B cell (primary cell): ENCODE data around the gene TRMU. TPM values are rescaled to one million over a fixed set of nuclear protein-coding genes. Genes with fewer than 3 reads are reported as not detected.

Experiments
- ATAC-seq: fragments of 200-7000 bp; cut with Tn5 transposase; one replicate; pipeline ENCODE4 v1.10.0; 2021; ENCODE audit warnings: low read depth, mild to moderate bottlenecking, moderate number of reproducible peaks, moderate library complexity
- CTCF ChIA-PET: fragments of 350-600 bp; sonication (Branson Sonifier 250); formaldehyde crosslinking; loops from one replicate; lab custom pipeline; 2021; ENCODE audit warnings: antibody characterized with exemption, inconsistent platforms; lab: Charles Lee
- POLR2A ChIA-PET: fragments of 350-600 bp; sonication (Branson Sonifier 250); formaldehyde crosslinking; loops from one replicate; lab custom pipeline; 2021; ENCODE audit warnings: antibody characterized with exemption; lab: Charles Lee
- DNase-seq: peaks from one replicate; pipeline ENCODE4 v3.0.0; 2013
- H2AFZ ChIP-seq: 2 replicates; pipeline ENCODE4 v1.6.1; 2012; ENCODE audit warnings: mild to moderate bottlenecking, low read depth, low read length; ENCODE audit not compliant: insufficient read depth, poor library complexity, severe bottlenecking
- H3K27ac ChIP-seq, 2 donors: 1 replicate in 1 of 2; 2 replicates in 1 of 2; pipeline ENCODE4 v1.5.1; 2012 to 2013; ENCODE audit warnings: low read length in 2 of 2, mild to moderate bottlenecking in 2 of 2, moderate library complexity in 1 of 2
- H3K27me3 ChIP-seq, 4 experiments: fragments of 200-600 bp in 1 of 4; sonication (generic) in 1 of 4; replicated peaks in 1 of 4; 1 replicate in 2 of 4; 2 replicates in 2 of 4; pipeline versions ENCODE4 v1.6.1 to v1.7.0; 2013 to 2016; ENCODE audit warnings: low read length in 3 of 4, mild to moderate bottlenecking in 2 of 4, mixed read lengths in 1 of 4, moderate library complexity in 1 of 4; ENCODE audit not compliant: insufficient read depth in 4 of 4, control insufficient read depth in 3 of 4; ENCODE audit errors: control extremely low read depth in 1 of 4
- H3K36me3 ChIP-seq, 2 experiments: replicated peaks in 1 of 2; 1 replicate in 1 of 2; 2 replicates in 1 of 2; pipeline versions ENCODE4 v1.6.1 to v1.7.1; 2013; ENCODE audit warnings: low read length in 1 of 2; ENCODE audit not compliant: insufficient read depth in 2 of 2, control insufficient read depth in 1 of 2; ENCODE audit errors: control extremely low read depth in 1 of 2, extremely low read depth in 1 of 2
- H3K4me1 ChIP-seq, 2 donors: fragments of 200-600 bp in 1 of 2; sonication (generic) in 1 of 2; 1 replicate in 1 of 2; 2 replicates in 1 of 2; pipeline versions ENCODE4 v1.5.1 to v1.6.1; 2013 to 2017; ENCODE audit warnings: low read length in 2 of 2; ENCODE audit not compliant: control insufficient read depth in 2 of 2, insufficient read depth in 2 of 2
- H3K4me2 ChIP-seq: replicated peaks from 2 replicates; pipeline ENCODE3; 2012; ENCODE audit warnings: mild to moderate bottlenecking, low read depth, low read length; ENCODE audit not compliant: poor library complexity, severe bottlenecking
- H3K4me3 ChIP-seq, 5 experiments: fragments of 200-600 bp in 1 of 5; sonication (generic) in 1 of 5; 1 replicate in 3 of 5; 2 replicates in 2 of 5; pipeline versions ENCODE4 v1.5.1 to v1.7.0; 2011 to 2016; ENCODE audit warnings: low read length in 4 of 5, mild to moderate bottlenecking in 4 of 5, low read depth in 2 of 5, control low read depth in 1 of 5, moderate library complexity in 1 of 5; ENCODE audit not compliant: insufficient read depth in 1 of 5; ENCODE audit errors: control extremely low read depth in 1 of 5, extremely low read depth in 1 of 5
- H3K79me2 ChIP-seq: fragments of 200-600 bp; sonication (generic); one replicate; pipeline ENCODE4 v1.6.0; 2016; ENCODE audit warnings: low read length; ENCODE audit not compliant: control insufficient read depth, insufficient read depth
- H3K9ac ChIP-seq: fragments of 200-600 bp; sonication (generic); 2 replicates; pipeline ENCODE4 v1.6.1; 2017; ENCODE audit warnings: mild to moderate bottlenecking, low read length, moderate library complexity
- H3K9me3 ChIP-seq, 3 donors: one replicate each; pipeline versions ENCODE4 v1.6.1 to v1.7.1; 2013; ENCODE audit warnings: low read length in 2 of 3; ENCODE audit not compliant: control insufficient read depth in 2 of 3, insufficient read depth in 1 of 3; ENCODE audit errors: control extremely low read depth in 1 of 3
- H4K20me1 ChIP-seq: 2 replicates; pipeline ENCODE4 v1.6.0; 2012; ENCODE audit warnings: mild to moderate bottlenecking, low read length; ENCODE audit not compliant: insufficient read depth, control insufficient read depth, poor library complexity, severe bottlenecking
- H3K27ac Mint-ChIP-seq: one replicate; pipeline ENCODE4 v1.8.0; 2021; ENCODE audit warnings: mixed read lengths
- H3K27me3 Mint-ChIP-seq: one replicate; pipeline ENCODE4 v1.8.0; 2021; ENCODE audit warnings: mixed read lengths
- H3K4me1 Mint-ChIP-seq: one replicate; pipeline ENCODE4 v1.8.0; 2021; ENCODE audit warnings: mixed read lengths
- H3K4me3 Mint-ChIP-seq: one replicate; pipeline ENCODE4 v1.8.0; 2021; ENCODE audit warnings: mixed read lengths
- H3K9me3 Mint-ChIP-seq: one replicate; pipeline ENCODE4 v1.8.0; 2022; ENCODE audit warnings: mixed read lengths; ENCODE audit not compliant: insufficient read depth
- CTCF ChIP-seq: fragments of 200-600 bp; IDR thresholded peaks from one replicate; pipeline ENCODE4 v1.8.0; 2022; ENCODE audit warnings: antibody characterized with exemption, mild to moderate bottlenecking
- EZH2 ChIP-seq: IDR thresholded peaks from 2 replicates; pipeline ENCODE4 v1.6.1; 2012; ENCODE audit warnings: borderline replicate concordance, low read depth, mild to moderate bottlenecking, moderate library complexity, low read length; ENCODE audit not compliant: insufficient read depth, poor library complexity, severe bottlenecking
- WGBS: methylation state at CpG from one replicate; pipeline ENCODE4 v1.1.5; 2013; ENCODE audit warnings: missing lambda C conversion rate; ENCODE audit not compliant: insufficient coverage; 5-methylcytosine and 5-hydroxymethylcytosine counted together
- intact Hi-C: fragments of 100-400 bp; cut with micrococcal nuclease; formaldehyde crosslinking; loops from one replicate; pipeline ENCODE4 v1.10.0; 2022
- polyA plus RNA-seq: library from polyadenylated mRNA; depleted of rRNA; stranded (reverse); fragments of >200 nt; gene quantifications from 2 replicates; pipeline ENCODE4 v1.2.3, GENCODE V29; 2012
- total RNA-seq, 2 donors: library from RNA; stranded (reverse); fragments of 120-200 nt in 1 of 2; gene quantifications; 1 replicate in 1 of 2; 2 replicates in 1 of 2; pipeline versions ENCODE4 v1.2.3 to v1.2.4, GENCODE V29; 2013 to 2022

Gene TRMU
- total and polyA plus RNA-seq, 2 donors (not counting 1 experiment from before 2014, with no cell fraction given): 51.0 to 76.9 TPM

GRCh38 chr22:46373921-46374662, 38.6 kb downstream of the TRMU start:
- peak overlapping the region; percentile 15 for H3K4me2 ChIP-seq
- no peak for TF ChIP-seq CTCF
- TF ChIP-seq EZH2: no peak
- no peak overlapping the region for H3K4me3 Mint-ChIP-seq
- ChIA-PET POLR2A (no interaction called here), CTCF (no interaction called here)
- H3K9me3 ChIP-seq: peaks cover 0 to 30% (median 14%) of the 10 kb centered on the region in 3 donors
- peaks cover 6 to 57% of the 10 kb centered on the region in 2 experiments for H3K36me3 ChIP-seq
- no peaks in the 10 kb centered on the region for H3K79me2 ChIP-seq
- no peak for ATAC-seq
- no peaks in the 10 kb centered on the region for H3K27me3 Mint-ChIP-seq
- peaks cover 0 to 6% (median 0%) of the 10 kb centered on the region in 4 experiments for H3K27me3 ChIP-seq
- H3K4me1 ChIP-seq: peaks cover 9 to 37% of the 10 kb centered on the region in 2 donors
- WGBS: 14% methylated on average over 25 of the region's 31 CpGs
- no peaks in the 10 kb centered on the region for H4K20me1 ChIP-seq
- DNase-seq: peak; percentile 21
- intact Hi-C loops: no loop called here
- H3K9me3 Mint-ChIP-seq: peaks cover 2% of the 10 kb centered on the region
- no peak overlapping the region for H3K4me3 ChIP-seq
- no peak overlapping the region for H2AFZ ChIP-seq
- H3K27ac Mint-ChIP-seq: no peak overlapping the region
- no peak overlapping the region for H3K27ac ChIP-seq
- no peak overlapping the region for H3K9ac ChIP-seq
- H3K4me1 Mint-ChIP-seq: peaks cover 8% of the 10 kb centered on the region
